GM18867 (cell line): ENCODE results near the gene SMC6.

Experiments used
- ATAC-seq: cut with Tn5 transposase; IDR thresholded peaks from one replicate; pipeline ENCODE4 v1.9.1; 2021; ENCODE audit warnings: mild to moderate bottlenecking, moderate library complexity; ENCODE audit not compliant: unreplicated experiment

Gene SMC6

GRCh38 chr2:17620280-17620679 lies 133.3 kb downstream of the SMC6 start:
- ATAC-seq: no peak

DNA sequence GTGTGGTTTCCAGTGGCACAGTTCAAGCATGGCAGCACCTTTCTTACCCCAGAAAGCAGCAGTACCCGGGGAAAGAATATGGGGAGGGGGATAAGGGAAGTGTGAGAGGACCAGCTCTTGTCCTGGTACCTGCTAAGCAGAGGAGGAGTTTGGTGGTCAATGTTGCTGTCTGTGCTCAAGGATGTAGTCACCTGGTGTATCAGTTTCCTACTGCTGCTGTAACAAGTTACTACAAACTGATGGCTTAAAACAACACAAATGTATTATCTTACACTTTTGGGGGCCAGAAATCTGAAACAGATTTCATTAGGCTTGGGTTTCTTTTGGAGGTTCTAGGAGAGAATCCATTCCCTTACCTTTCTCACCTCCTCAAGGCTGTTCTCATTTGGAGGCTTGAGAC lies 135.7 kb downstream of the SMC6 start:
- no peak for ATAC-seq

- no peak for ATAC-seq
These were observed 136.1 kb downstream of the SMC6 start for GRCh38 chr2:17617516-17617915.

- ATAC-seq: no peak
These were observed 137.2 kb downstream of the SMC6 start for GRCh38 chr2:17616405-17616804.

- no peak for ATAC-seq
These were observed 137.8 kb downstream of the SMC6 start for GRCh38 chr2:17615728-17616351.

GRCh38 chr2:17615147-17615546 lies 138.5 kb downstream of the SMC6 start:
- ATAC-seq: no peak

GRCh38 chr2:17614174-17614930 lies 139.3 kb downstream of the SMC6 start:
- ATAC-seq: no peak
